ENCODE results near the gene TRIM50.

- TF ChIP-seq, protein P1, sequence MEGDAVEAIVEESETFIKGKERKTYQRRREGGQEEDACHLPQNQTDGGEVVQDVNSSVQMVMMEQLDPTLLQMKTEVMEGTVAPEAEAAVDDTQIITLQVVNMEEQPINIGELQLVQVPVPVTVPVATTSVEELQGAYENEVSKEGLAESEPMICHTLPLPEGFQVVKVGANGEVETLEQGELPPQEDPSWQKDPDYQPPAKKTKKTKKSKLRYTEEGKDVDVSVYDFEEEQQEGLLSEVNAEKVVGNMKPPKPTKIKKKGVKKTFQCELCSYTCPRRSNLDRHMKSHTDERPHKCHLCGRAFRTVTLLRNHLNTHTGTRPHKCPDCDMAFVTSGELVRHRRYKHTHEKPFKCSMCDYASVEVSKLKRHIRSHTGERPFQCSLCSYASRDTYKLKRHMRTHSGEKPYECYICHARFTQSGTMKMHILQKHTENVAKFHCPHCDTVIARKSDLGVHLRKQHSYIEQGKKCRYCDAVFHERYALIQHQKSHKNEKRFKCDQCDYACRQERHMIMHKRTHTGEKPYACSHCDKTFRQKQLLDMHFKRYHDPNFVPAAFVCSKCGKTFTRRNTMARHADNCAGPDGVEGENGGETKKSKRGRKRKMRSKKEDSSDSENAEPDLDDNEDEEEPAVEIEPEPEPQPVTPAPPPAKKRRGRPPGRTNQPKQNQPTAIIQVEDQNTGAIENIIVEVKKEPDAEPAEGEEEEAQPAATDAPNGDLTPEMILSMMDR (IDR thresholded peaks at IDR 0.05; ENCODE audit: borderline replicate concordance, extremely low read depth, low read length, poor library complexity, severe bottlenecking), result no peak
- TF ChIP-seq EZH2 (IDR thresholded peaks at IDR 0.05; ENCODE audit: borderline replicate concordance, low read depth, low read length, severe bottlenecking), result no peak
Measured at GRCh38 chr7:73359746-73360375, 32.0 kb upstream of the TRIM50 start.

Measured in DND-41 (cell line).